Bronchial epithelial cell (primary cell): ENCODE results near the gene QSOX2. TPM values are rescaled to one million over a fixed set of nuclear protein-coding genes. Genes with fewer than 3 reads are reported as not detected.

Source experiments
- DNase-seq: peaks from one replicate; pipeline ENCODE4 v3.0.0-alpha.2; 2010; ENCODE audit warnings: low read depth
- FAIRE-seq: peaks from 2 replicates; lab custom pipeline; 2011; peaks lifted over from hg19 to GRCh38; lab: Jason Lieb, UNC
- H3K27me3 ChIP-seq: 2 replicates; pipeline ENCODE4 v1.5.1; 2011; ENCODE audit warnings: low read length; ENCODE audit not compliant: control insufficient read depth, insufficient read depth
- H3K36me3 ChIP-seq: 2 replicates; pipeline ENCODE4 v1.5.1; 2011; ENCODE audit warnings: low read length; ENCODE audit not compliant: control insufficient read depth, insufficient read depth
- H3K4me3 ChIP-seq: 2 replicates; pipeline ENCODE4 v1.5.1; 2011; ENCODE audit warnings: mild to moderate bottlenecking, low read depth, low read length, control low read depth
- total RNA-seq: library from RNA; depleted of rRNA; stranded (reverse); fragments of >200 nt; gene quantifications from 2 replicates; pipeline ENCODE4 v1.2.1, GENCODE V29; 2014
- TF ChIP-seq, protein P1 (sequence below): IDR thresholded peaks from 2 replicates; pipeline ENCODE4 v1.5.1; 2011; ENCODE audit warnings: mild to moderate bottlenecking, moderate library complexity, low read length, control low read depth, inconsistent platforms; ENCODE audit not compliant: insufficient read depth, severe bottlenecking

Gene QSOX2
- total RNA-seq, 1 donor from 2014 or later, result 12.1 TPM

- TF ChIP-seq, protein P1, sequence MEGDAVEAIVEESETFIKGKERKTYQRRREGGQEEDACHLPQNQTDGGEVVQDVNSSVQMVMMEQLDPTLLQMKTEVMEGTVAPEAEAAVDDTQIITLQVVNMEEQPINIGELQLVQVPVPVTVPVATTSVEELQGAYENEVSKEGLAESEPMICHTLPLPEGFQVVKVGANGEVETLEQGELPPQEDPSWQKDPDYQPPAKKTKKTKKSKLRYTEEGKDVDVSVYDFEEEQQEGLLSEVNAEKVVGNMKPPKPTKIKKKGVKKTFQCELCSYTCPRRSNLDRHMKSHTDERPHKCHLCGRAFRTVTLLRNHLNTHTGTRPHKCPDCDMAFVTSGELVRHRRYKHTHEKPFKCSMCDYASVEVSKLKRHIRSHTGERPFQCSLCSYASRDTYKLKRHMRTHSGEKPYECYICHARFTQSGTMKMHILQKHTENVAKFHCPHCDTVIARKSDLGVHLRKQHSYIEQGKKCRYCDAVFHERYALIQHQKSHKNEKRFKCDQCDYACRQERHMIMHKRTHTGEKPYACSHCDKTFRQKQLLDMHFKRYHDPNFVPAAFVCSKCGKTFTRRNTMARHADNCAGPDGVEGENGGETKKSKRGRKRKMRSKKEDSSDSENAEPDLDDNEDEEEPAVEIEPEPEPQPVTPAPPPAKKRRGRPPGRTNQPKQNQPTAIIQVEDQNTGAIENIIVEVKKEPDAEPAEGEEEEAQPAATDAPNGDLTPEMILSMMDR, result no peak
- DNase-seq (no peak), FAIRE-seq (no peak)
- H3K27me3 ChIP-seq, result no peaks in the 10 kb centered on the region
- no peaks in the 10 kb centered on the region for H3K36me3 ChIP-seq
- H3K4me3 ChIP-seq, result no peak overlapping the region
Measured at GRCh38 chr9:136264441-136265405, 19.1 kb upstream of the QSOX2 start.

DNA sequence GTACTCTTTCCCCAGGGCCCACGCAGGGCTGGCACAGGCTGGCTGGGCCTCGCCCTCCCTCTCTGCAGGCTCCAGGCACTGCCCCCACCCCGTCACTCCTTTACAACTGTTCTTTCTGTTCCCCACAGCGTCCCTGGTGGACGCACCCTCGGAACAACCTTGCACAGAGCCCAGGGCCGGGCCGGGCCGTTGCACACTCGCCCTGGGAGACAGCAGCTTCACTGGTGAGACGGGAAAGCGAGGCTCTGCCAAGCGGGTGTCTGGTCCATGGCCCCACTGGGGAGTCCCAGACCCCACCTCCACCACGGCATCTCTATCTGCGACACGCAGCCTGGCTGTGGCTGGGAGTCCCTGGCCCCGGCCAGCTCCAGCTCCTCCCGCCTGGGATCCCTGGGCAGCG lies 18.4 kb upstream of the QSOX2 start:
- no peak overlapping the region for H3K4me3 ChIP-seq
- TF ChIP-seq, protein P1, result no peak
- no peaks in the 10 kb centered on the region for H3K36me3 ChIP-seq
- DNase-seq (no peak), FAIRE-seq (no peak)
- no peaks in the 10 kb centered on the region for H3K27me3 ChIP-seq

DNA sequence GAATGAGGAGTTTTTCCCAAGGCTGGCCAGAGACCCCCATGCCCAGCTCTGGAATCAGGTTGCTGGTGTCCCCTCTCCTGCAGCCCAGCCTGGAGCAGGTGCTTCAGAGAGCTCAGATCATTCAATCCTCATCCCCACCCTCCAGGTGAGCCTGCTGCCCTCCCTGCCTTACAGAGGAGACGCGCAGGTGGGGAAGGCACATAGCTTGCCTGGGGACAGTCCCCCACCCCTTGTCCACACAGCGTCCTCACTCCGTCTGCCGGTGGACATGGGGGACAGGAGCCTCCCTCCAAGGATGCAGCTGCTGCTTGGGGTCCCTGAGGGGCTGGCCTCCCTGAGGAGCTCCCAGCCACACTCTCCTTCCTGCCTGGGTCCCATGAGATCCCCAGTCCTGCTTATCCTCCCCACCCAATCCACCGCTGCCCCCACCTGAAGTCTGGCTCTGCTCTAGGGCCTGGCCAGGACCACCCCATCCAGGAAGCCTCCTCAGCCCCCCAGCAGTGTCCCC lies 17.1 kb upstream of the QSOX2 start:
- Histone ChIP-seq H3K27me3 (no peaks in the 10 kb centered on the region), H3K4me3 (no peak overlapping the region), H3K36me3 (no peaks in the 10 kb centered on the region)
- DNase-seq, result no peak
- TF ChIP-seq, protein P1, result no peak
- no peak for FAIRE-seq

DNA sequence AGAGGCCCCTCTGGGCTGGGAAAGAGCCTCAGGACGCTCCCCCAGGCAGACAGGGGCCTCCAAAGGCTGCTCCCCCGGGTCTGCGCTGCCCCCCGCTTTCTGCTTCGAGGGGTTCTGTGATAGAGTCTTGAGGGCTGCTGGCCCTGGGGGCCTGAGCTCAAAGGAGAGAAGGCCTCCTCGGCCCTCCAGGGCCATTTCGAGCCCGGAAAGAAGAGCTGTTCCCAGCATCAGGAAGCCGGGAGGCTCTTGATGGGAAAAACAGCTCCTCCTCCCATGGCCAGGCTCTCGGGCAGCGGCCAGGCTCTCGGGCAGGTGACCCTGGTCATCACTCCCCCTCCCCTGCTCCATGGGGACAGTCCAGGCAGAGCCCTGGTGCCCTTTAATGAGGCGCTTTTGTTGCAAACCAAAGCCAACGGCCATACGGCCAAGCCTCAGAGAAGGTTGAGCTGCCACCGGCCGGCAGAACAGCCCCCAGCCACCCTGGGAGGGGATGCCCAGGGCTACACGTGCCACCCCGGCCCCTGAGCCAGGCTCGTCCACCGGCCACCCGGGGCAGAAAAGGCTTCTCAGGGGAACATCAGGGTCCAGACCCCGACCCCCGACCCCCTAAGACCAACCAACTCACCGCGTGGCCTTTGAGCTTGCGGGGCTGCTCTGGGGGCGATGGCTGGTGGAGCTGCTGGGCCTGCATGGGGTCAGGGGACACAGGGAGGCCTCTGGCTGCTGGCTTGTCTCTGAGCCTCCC lies 16.2 kb upstream of the QSOX2 start:
- DNase-seq (no peak), FAIRE-seq (no peak)
- no peaks in the 10 kb centered on the region for H3K36me3 ChIP-seq
- TF ChIP-seq, protein P1, result no peak
- no peak overlapping the region for H3K4me3 ChIP-seq
- no peaks in the 10 kb centered on the region for H3K27me3 ChIP-seq

DNA sequence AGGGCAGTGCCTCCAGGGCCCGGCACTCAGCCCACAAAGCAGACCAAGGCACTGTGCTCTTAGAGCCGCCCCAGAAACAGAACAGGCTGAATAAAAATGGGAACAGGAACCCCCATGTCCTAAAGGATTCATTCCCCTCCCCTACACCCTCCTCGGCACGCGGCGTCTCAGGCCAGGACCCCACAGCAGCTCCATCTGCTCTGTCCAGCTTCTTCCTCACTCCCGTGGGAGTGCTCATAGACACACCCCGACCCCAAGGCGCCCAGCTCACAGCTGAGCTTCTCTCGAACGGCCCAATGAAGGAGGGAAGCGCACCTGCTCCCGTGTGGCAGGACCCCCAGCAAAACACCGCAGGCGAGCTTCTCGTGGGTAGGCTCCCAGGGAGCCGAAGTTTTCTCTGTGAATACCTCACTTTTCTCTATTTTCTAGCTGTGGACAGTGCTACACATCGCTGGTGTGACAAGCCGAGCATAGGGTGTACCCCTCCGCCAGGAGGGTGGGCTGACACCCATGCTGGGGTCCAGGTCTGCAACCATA lies 15.4 kb upstream of the QSOX2 start:
- Histone ChIP-seq H3K27me3 (no peaks in the 10 kb centered on the region), H3K36me3 (no peaks in the 10 kb centered on the region), H3K4me3 (no peak overlapping the region)
- DNase-seq (no peak), FAIRE-seq (no peak)
- TF ChIP-seq, protein P1, result no peak
